GM18520 (cell line): ENCODE results near the gene DLD.

Experiments
- ATAC-seq: cut with Tn5 transposase; IDR thresholded peaks from one replicate; pipeline ENCODE4 v1.9.1; 2021; ENCODE audit not compliant: unreplicated experiment

The DLD gene

GRCh38 chr7:107968449-107968848 lies 77.5 kb downstream of the DLD start:
- ATAC-seq, result no peak

- no peak for ATAC-seq
These were observed 78.9 kb downstream of the DLD start for GRCh38 chr7:107969856-107970255.
